GM12878 (cell line): Measurements from ENCODE around the gene SYT4. TPM values are rescaled to one million over a fixed set of nuclear protein-coding genes. Genes with fewer than 3 reads are reported as not detected.

ENCODE experiments used
- ATAC-seq: fragments of 200-7000 bp; cut with Tn5 transposase; 3 replicates; pipeline ENCODE4 v1.9.1; 2020; ENCODE audit warnings: mild to moderate bottlenecking, moderate library complexity
- BruUV-seq: library from RNA; stranded (reverse); fragments of 400-500 nt; replicated peaks from 2 replicates; lab custom pipeline; 2021; lab: Mats Ljungman, UMichigan
- CTCF ChIA-PET: fragments of 300-600 bp; sonication (Branson Sonifier 250); formaldehyde crosslinking; extraction: SDS; loops from one replicate; lab custom pipeline; 2021; ENCODE audit warnings: inconsistent platforms; lab: Yijun Ruan, JAX
- POLR2A ChIA-PET: fragments of 350-600 bp; formaldehyde crosslinking; extraction: SDS; loops from one replicate; lab custom pipeline; 2021; ENCODE audit warnings: inconsistent platforms; lab: Charles Lee
- RAD21 ChIA-PET: fragments of 300-600 bp; sonication (Branson Sonifier 250); formaldehyde crosslinking; loops from one replicate; lab custom pipeline; 2023; ENCODE audit warnings: antibody characterized with exemption; ENCODE audit not compliant: unreplicated experiment; lab: Charles Lee
- SMC1A ChIA-PET: fragments of 300-600 bp; sonication (Branson Sonifier 250); formaldehyde crosslinking; loops from one replicate; lab custom pipeline; 2023; ENCODE audit not compliant: unreplicated experiment, uncharacterized antibody; lab: Charles Lee
- DNase-seq: peaks from one replicate; pipeline ENCODE4 v3.0.0-alpha.2; 2011; ENCODE audit warnings: low read depth, low spot score
- FAIRE-seq: peaks from 3 replicates; lab custom pipeline; 2011; peaks lifted over from hg19 to GRCh38; lab: Jason Lieb, UNC
- H2AFZ ChIP-seq: 2 replicates; pipeline ENCODE4 v1.6.0; 2011; ENCODE audit warnings: low read depth, low read length, control low read depth; ENCODE audit not compliant: control insufficient read depth
- H3K27ac ChIP-seq: 2 replicates; pipeline ENCODE4 v1.5.1; 2011; ENCODE audit warnings: control low read depth; ENCODE audit not compliant: control insufficient read depth, insufficient read depth
- H3K27me3 ChIP-seq, 2 experiments: replicated peaks in 1 of 2; 2 replicates each; pipeline versions ENCODE4 v1.6.0 to v1.6.1; 2011; ENCODE audit warnings: low read length in 1 of 2; ENCODE audit not compliant: control insufficient read depth in 2 of 2, insufficient read depth in 2 of 2
- H3K36me3 ChIP-seq, 2 experiments: 2 replicates each; pipeline ENCODE4 v1.5.1; 2011; ENCODE audit warnings: low read length in 1 of 2; ENCODE audit not compliant: control insufficient read depth in 2 of 2, insufficient read depth in 2 of 2
- H3K4me1 ChIP-seq: 2 replicates; pipeline ENCODE4 v1.6.1; 2011; ENCODE audit warnings: mild to moderate bottlenecking, low read length, moderate library complexity, mixed read lengths; ENCODE audit not compliant: control insufficient read depth, insufficient read depth
- H3K4me2 ChIP-seq: 2 replicates; pipeline ENCODE4 v1.6.0; 2011; ENCODE audit warnings: control low read depth; ENCODE audit not compliant: control insufficient read depth, insufficient read depth
- H3K4me3 ChIP-seq: fragments of 200-600 bp; sonication (generic); 2 replicates; pipeline ENCODE4 v1.5.1; 2016
- H3K79me2 ChIP-seq: 2 replicates; pipeline ENCODE4 v1.6.0; 2011; ENCODE audit warnings: low read length; ENCODE audit not compliant: control insufficient read depth, insufficient read depth
- H3K9ac ChIP-seq: 2 replicates; pipeline ENCODE4 v1.8.0; 2011; ENCODE audit warnings: low read length, control low read depth, mixed read lengths; ENCODE audit not compliant: control insufficient read depth, insufficient read depth
- H3K9me3 ChIP-seq: replicated peaks from 3 replicates; pipeline ENCODE4 v1.5.1; 2011; ENCODE audit warnings: mild to moderate bottlenecking, low read length; ENCODE audit not compliant: control insufficient read depth, insufficient read depth
- H4K20me1 ChIP-seq: 2 replicates; pipeline ENCODE4 v1.6.0; 2011; ENCODE audit not compliant: control insufficient read depth, insufficient read depth
- CREB1 ChIP-seq: IDR thresholded peaks from 2 replicates; pipeline ENCODE4 v1.6.1; 2012; ENCODE audit warnings: low read depth, mild to moderate bottlenecking, inconsistent platforms
- GATAD2B ChIP-seq: fragments of 450-650 bp; conservative IDR thresholded peaks from 2 replicates; pipeline ENCODE4 v1.6.1; 2017; ENCODE audit warnings: low read depth, mild to moderate bottlenecking, moderate library complexity
- SREBF2 ChIP-seq: IDR thresholded peaks from 2 replicates; pipeline ENCODE4 v1.6.1; 2012; ENCODE audit warnings: mild to moderate bottlenecking, low read length
- ZNF207 ChIP-seq: fragments of 450-650 bp; IDR thresholded peaks from 2 replicates; pipeline ENCODE4 v1.6.1; 2014; ENCODE audit warnings: antibody characterized with exemption, mild to moderate bottlenecking, borderline replicate concordance
- WGBS: methylation state at CpG from one replicate; pipeline ENCODE4 v1.1.6; 2016; ENCODE audit warnings: low lambda C conversion rate; ENCODE audit not compliant: insufficient replicate concordance, insufficient coverage; ENCODE audit errors: missing lambda C conversion rate; 5-methylcytosine and 5-hydroxymethylcytosine counted together
- in situ Hi-C: fragments of 300-500 bp; cut with MboI; formaldehyde crosslinking; loops from 9 replicates; pipeline ENCODE4 v1.14.3; 2018; ENCODE audit warnings: mixed read lengths
- intact Hi-C: fragments of 100-400 bp; cut with micrococcal nuclease; formaldehyde crosslinking; loops from one replicate; pipeline ENCODE4 v1.14.2; 2022; ENCODE audit not compliant: unreplicated experiment
- polyA plus RNA-seq, 11 experiments: library from polyadenylated mRNA; depleted of rRNA in 4 of 11; unstranded in 6 of 11; stranded (reverse) in 5 of 11; fragments of >200 nt; fragmentation: Nextera tagmentation in 4 of 11; fragmentation: Illumina TruSeq in 1 of 11; extraction: Ambion mirVana in 4 of 11; extraction: Trizol in 1 of 11; gene quantifications; 1 replicate in 1 of 11; 2 replicates in 10 of 11; pipeline versions ENCODE4 v1.2.1 to v1.2.3, GENCODE V29; 2011 to 2016; ENCODE audit warnings: inconsistent platforms in 2 of 11, missing spikeins in 2 of 11, low read depth in 1 of 11
- total RNA-seq, 4 experiments: library from RNA; depleted of rRNA in 3 of 4; stranded (reverse); fragments of >200 nt in 3 of 4; fragmentation: Illumina TruSeq in 1 of 4; extraction: Trizol in 1 of 4; gene quantifications; 2 replicates each; pipeline versions ENCODE4 v1.2.1 to v1.2.3, GENCODE V29; 2013 to 2021
- TF ChIP-seq, protein P1 (sequence below): fragments of 450-650 bp; IDR thresholded peaks from 2 replicates; pipeline ENCODE4 v1.6.1; 2017; ENCODE audit warnings: mild to moderate bottlenecking
- TF ChIP-seq, protein P2 (sequence below): fragments of 450-650 bp; IDR thresholded peaks from 2 replicates; pipeline ENCODE4 v1.6.1; 2014; ENCODE audit warnings: mild to moderate bottlenecking
- TF ChIP-seq, protein P3 (sequence below): fragments of 450-650 bp; conservative IDR thresholded peaks from 2 replicates; pipeline ENCODE4 v1.6.1; 2017; ENCODE audit warnings: mild to moderate bottlenecking, moderate library complexity
- TF ChIP-seq, protein P4 (sequence below), 3 experiments: IDR thresholded peaks in 2 of 3; conservative IDR thresholded peaks in 1 of 3; 2 replicates each; pipeline ENCODE4 v1.5.1; 2011; ENCODE audit warnings: low read depth in 3 of 3, low read length in 3 of 3, mild to moderate bottlenecking in 3 of 3, control low read depth in 2 of 3, moderate library complexity in 2 of 3, inconsistent platforms in 1 of 3, mixed read lengths in 1 of 3; ENCODE audit not compliant: control insufficient read depth in 2 of 3, insufficient read depth in 1 of 3; ENCODE audit errors: extremely low read depth in 1 of 3

The SYT4 gene
- total and polyA plus RNA-seq, 10 of the 15 experiments (the other 5 are each of a cell fraction or from before 2014, with no cell fraction given) = 0.09 to 0.18 (median 0.11) TPM; not detected in 7

DNA sequence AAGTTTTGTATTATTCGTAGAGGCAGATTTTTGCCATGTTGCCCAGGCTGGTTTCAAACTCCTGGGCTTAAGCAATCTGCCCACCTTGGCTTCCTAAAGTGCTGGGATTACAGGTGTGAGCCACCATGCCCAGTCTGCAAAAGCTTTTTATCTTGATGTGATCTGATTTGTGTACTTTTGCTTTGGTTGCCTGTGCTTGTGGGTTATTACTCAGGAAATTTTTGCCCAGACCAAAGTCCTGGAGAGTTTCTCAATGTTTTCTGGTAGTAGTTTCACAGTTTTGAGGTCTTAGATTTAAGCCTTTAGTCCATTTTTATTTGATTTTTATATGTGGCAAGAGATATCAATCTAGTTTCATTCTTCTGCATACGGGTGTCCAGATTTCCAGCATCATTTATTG lies 42.4 kb downstream of the SYT4 start:
- RAD21 ChIA-PET = no interaction called here
- CTCF ChIA-PET = no interaction called here
- Histone ChIP-seq H3K79me2 (no peaks in the 10 kb centered on the region), H3K4me2 (no peak overlapping the region), H3K4me3 (no peak overlapping the region), H3K9ac (no peak overlapping the region), H3K27me3 (no peaks in the 10 kb centered on the region), H3K36me3 (no peaks in the 10 kb centered on the region), H4K20me1 (no peaks in the 10 kb centered on the region), H3K4me1 (no peaks in the 10 kb centered on the region), H3K27ac (no peak overlapping the region), H2AFZ (no peak overlapping the region), H3K9me3 (no peaks in the 10 kb centered on the region)
- no TSS peak for BruUV-seq
- ATAC-seq (no peak), DNase-seq (no peak), FAIRE-seq (no peak)
- in situ Hi-C loops (no loop called here), intact Hi-C loops (no loop called here)
- POLR2A ChIA-PET = no interaction called here
- SMC1A ChIA-PET = no interaction called here
- 4% methylated on average over 2 of the region's 2 CpGs for WGBS
- TF ChIP-seq, protein P1, sequence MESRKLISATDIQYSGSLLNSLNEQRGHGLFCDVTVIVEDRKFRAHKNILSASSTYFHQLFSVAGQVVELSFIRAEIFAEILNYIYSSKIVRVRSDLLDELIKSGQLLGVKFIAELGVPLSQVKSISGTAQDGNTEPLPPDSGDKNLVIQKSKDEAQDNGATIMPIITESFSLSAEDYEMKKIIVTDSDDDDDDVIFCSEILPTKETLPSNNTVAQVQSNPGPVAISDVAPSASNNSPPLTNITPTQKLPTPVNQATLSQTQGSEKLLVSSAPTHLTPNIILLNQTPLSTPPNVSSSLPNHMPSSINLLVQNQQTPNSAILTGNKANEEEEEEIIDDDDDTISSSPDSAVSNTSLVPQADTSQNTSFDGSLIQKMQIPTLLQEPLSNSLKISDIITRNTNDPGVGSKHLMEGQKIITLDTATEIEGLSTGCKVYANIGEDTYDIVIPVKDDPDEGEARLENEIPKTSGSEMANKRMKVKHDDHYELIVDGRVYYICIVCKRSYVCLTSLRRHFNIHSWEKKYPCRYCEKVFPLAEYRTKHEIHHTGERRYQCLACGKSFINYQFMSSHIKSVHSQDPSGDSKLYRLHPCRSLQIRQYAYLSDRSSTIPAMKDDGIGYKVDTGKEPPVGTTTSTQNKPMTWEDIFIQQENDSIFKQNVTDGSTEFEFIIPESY = no peak
- TF ChIP-seq SREBF2 (no peak), GATAD2B (no peak), ZNF207 (no peak), CREB1 (no peak)
- TF ChIP-seq, protein P2, sequence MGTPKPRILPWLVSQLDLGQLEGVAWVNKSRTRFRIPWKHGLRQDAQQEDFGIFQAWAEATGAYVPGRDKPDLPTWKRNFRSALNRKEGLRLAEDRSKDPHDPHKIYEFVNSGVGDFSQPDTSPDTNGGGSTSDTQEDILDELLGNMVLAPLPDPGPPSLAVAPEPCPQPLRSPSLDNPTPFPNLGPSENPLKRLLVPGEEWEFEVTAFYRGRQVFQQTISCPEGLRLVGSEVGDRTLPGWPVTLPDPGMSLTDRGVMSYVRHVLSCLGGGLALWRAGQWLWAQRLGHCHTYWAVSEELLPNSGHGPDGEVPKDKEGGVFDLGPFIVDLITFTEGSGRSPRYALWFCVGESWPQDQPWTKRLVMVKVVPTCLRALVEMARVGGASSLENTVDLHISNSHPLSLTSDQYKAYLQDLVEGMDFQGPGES = no peak
- TF ChIP-seq, protein P3, sequence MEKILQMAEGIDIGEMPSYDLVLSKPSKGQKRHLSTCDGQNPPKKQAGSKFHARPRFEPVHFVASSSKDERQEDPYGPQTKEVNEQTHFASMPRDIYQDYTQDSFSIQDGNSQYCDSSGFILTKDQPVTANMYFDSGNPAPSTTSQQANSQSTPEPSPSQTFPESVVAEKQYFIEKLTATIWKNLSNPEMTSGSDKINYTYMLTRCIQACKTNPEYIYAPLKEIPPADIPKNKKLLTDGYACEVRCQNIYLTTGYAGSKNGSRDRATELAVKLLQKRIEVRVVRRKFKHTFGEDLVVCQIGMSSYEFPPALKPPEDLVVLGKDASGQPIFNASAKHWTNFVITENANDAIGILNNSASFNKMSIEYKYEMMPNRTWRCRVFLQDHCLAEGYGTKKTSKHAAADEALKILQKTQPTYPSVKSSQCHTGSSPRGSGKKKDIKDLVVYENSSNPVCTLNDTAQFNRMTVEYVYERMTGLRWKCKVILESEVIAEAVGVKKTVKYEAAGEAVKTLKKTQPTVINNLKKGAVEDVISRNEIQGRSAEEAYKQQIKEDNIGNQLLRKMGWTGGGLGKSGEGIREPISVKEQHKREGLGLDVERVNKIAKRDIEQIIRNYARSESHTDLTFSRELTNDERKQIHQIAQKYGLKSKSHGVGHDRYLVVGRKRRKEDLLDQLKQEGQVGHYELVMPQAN = no peak
- TF ChIP-seq, protein P4, sequence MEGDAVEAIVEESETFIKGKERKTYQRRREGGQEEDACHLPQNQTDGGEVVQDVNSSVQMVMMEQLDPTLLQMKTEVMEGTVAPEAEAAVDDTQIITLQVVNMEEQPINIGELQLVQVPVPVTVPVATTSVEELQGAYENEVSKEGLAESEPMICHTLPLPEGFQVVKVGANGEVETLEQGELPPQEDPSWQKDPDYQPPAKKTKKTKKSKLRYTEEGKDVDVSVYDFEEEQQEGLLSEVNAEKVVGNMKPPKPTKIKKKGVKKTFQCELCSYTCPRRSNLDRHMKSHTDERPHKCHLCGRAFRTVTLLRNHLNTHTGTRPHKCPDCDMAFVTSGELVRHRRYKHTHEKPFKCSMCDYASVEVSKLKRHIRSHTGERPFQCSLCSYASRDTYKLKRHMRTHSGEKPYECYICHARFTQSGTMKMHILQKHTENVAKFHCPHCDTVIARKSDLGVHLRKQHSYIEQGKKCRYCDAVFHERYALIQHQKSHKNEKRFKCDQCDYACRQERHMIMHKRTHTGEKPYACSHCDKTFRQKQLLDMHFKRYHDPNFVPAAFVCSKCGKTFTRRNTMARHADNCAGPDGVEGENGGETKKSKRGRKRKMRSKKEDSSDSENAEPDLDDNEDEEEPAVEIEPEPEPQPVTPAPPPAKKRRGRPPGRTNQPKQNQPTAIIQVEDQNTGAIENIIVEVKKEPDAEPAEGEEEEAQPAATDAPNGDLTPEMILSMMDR (IDR thresholded peaks at IDR 0.05 in 2 of 3, conservative IDR thresholded peaks at IDR 0.05 in 1 of 3; ENCODE audit: control insufficient read depth in 2 of 3, extremely low read depth in 1 of 3, insufficient read depth in 1 of 3, low read depth in 3 of 3, low read length in 3 of 3) = no peak
